Measurements from ENCODE around the gene TRIM8.

Gene TRIM8

DNA sequence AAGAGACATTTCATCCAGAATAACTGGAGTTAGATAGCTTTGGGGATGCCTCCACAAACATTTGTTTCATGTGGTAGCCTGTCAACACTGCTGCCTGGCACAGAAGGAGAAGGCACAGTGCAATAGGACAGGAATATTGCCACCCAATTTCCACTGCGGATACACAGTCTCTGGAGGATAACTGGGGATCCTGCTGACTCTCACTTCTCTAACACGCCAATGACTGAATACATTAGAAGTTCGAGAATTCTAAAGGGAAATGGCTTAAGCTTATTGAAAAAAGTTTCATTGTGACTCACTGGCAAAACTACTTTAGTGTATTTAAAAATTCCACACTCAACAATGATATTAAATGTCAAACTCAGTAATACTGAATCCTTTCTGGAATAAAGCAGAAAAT lies 57.0 kb downstream of the TRIM8 start:
- no peak overlapping the region for H3K27ac ChIP-seq
- TF ChIP-seq ZFX (IDR thresholded peaks at IDR 0.05; ENCODE audit: borderline replicate concordance), result no peak
- TF ChIP-seq, protein P1, sequence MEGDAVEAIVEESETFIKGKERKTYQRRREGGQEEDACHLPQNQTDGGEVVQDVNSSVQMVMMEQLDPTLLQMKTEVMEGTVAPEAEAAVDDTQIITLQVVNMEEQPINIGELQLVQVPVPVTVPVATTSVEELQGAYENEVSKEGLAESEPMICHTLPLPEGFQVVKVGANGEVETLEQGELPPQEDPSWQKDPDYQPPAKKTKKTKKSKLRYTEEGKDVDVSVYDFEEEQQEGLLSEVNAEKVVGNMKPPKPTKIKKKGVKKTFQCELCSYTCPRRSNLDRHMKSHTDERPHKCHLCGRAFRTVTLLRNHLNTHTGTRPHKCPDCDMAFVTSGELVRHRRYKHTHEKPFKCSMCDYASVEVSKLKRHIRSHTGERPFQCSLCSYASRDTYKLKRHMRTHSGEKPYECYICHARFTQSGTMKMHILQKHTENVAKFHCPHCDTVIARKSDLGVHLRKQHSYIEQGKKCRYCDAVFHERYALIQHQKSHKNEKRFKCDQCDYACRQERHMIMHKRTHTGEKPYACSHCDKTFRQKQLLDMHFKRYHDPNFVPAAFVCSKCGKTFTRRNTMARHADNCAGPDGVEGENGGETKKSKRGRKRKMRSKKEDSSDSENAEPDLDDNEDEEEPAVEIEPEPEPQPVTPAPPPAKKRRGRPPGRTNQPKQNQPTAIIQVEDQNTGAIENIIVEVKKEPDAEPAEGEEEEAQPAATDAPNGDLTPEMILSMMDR (IDR thresholded peaks at IDR 0.05), result no peak

DNA sequence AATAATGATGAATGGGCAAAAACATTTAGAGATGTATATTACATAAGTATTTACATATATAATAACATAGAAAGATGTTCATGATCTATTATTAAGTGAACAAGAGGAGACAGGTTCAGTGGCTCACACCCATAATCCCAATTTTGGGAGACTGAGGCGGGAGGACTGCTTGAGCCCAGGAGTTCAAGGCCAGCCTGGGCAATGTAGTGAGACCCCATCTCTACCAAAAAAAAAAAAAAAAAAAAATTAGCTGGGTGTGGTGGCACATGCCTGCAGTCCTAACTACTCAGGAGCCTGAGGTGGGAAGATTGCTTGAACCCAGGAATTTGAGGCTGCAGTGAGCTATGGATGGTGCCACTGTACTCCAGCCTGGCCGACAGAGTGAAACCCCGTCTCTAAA lies 57.5 kb downstream of the TRIM8 start:
- TF ChIP-seq, protein P1 (IDR thresholded peaks at IDR 0.05), result no peak
- no peak for TF ChIP-seq ZFX (IDR thresholded peaks at IDR 0.05; ENCODE audit: borderline replicate concordance)
- no peak overlapping the region for H3K27ac ChIP-seq

DNA sequence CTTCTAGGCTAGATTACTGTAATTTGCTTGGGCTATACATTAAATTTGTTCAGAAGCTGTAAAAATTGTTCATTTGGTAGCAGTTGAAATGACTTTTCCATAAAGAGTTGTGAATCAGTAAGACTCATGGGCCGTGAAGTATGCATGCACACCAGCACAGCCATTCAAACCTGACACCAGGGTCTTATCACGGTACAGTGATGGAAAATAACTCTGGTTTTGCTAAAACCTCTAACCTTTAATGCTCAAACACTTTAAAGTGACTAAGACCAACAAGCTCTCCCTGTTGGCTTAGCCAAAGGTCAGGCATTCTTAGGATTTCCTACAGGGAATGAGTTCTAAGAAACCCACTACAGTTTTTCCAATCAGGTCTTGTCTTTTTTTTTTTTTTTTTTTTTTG lies 58.5 kb downstream of the TRIM8 start:
- TF ChIP-seq, protein P1 (IDR thresholded peaks at IDR 0.05), result no peak
- TF ChIP-seq ZFX (IDR thresholded peaks at IDR 0.05; ENCODE audit: borderline replicate concordance), result no peak
- no peak overlapping the region for H3K27ac ChIP-seq

DNA sequence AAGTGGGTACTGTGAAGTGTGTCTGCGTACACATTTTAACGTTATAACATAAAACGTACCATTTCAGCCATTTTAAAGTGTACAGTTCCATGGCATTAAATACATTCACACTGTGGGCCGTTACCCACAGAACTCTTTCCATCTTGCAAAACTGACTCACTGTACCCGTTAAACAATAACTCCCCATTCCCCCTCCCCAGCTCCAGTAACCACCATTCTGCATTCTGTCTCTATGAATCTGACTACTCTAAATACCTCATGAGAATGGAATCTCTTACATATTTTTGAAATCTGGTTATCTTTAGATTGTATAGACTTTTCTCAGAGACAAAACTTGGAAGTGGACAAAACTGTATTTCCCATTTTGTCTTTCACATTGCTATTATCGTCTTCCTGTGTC lies 60.6 kb downstream of the TRIM8 start:
- no peak overlapping the region for H3K27ac ChIP-seq
- TF ChIP-seq ZFX (IDR thresholded peaks at IDR 0.05; ENCODE audit: borderline replicate concordance), result no peak
- TF ChIP-seq, protein P1 (IDR thresholded peaks at IDR 0.05), result no peak

DNA sequence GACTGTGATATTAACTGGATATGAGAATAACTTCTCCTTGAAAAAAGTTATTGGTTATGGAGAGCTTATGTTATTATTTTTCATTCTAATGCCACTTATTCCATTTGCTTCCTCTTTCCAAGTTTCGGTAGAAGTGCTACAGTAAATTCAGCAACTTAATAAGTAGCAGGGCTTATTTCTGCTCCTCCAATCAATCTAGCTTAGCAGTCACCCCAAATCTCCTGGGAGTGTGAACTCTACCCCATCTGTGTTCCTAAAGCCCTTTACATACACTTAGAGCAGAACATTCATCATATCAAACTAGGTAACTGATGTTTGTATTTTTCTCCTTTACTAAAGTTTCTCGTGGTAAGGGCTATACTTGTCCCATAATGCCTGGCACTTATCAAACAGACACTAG lies 61.3 kb downstream of the TRIM8 start:
- H3K27ac ChIP-seq, result no peak overlapping the region
- TF ChIP-seq, protein P1 (IDR thresholded peaks at IDR 0.05), result no peak
- TF ChIP-seq ZFX (IDR thresholded peaks at IDR 0.05; ENCODE audit: borderline replicate concordance), result no peak
